Measurements from ENCODE around the gene SNRNP200. TPM values are rescaled to one million over a fixed set of nuclear protein-coding genes. Genes with fewer than 3 reads are reported as not detected.

Gene SNRNP200
- total and polyA plus RNA-seq, 4 donors = 65.9 to 106 (median 88.0) TPM

GRCh38 chr2:96320728-96321622 lies 15.6 kb upstream of the SNRNP200 start:
- Histone ChIP-seq H3K9ac (ENCODE audit: insufficient read depth in 1 of 2, low read length in 2 of 2) (peak overlapping the region in 1 of 2 donors; percentile 47), H3K9me3 (ENCODE audit: control insufficient read depth in 4 of 4, insufficient read depth in 3 of 4, low read length in 3 of 4) (no peaks in the 10 kb centered on the region), H3K27ac (ENCODE audit: low read depth in 1 of 2, low read length in 1 of 2) (peak overlapping the region in 1 of 2 donors; percentile 21), H3K4me3 (peak overlapping the region; percentile 27), H3K27me3 (ENCODE audit: control insufficient read depth in 3 of 3, insufficient read depth in 3 of 3, low read length in 2 of 3) (peaks cover 0 to 47% (median 34%) of the 10 kb centered on the region in 3 donors), H3K36me3 (ENCODE audit: control insufficient read depth in 4 of 4, insufficient read depth in 4 of 4, low read length in 4 of 4) (no peaks in the 10 kb centered on the region), H3K4me1 (ENCODE audit: control insufficient read depth in 5 of 5, insufficient read depth in 5 of 5, low read length in 5 of 5) (peaks cover 0 to 25% (median 8%) of the 10 kb centered on the region in 5 donors)
- DNase-seq (peak in 2 of 3 donors; percentile 40 to 57), ATAC-seq (ENCODE audit: insufficient read depth, low FRiP score) (peak; percentile 31)
- no peak for TF ChIP-seq CTCF (IDR thresholded peaks at IDR 0.05; ENCODE audit: control extremely low read depth, extremely low read depth)
- 3 to 5% methylated on average over 40 to 41 of the region's 41 CpGs for WGBS, 2 donors

DNA sequence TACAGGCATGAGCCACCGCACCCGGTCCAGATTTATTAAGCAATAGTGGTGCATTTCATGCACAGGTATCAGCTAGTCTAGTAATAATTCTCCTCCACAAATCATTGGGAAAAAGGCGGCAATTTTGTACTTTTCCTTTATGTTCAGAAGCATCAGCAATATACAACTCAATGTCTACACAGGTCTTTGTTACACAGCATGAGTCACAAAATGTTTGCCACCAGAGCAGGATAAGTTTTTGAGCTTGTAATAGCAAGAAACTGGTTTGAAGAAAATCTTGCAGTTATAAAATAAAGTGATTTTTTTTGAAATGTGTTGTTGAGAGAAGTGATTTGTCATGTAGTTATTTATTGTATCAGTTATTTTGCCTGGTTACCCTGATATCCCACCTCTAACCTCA lies 15.0 kb upstream of the SNRNP200 start:
- Histone ChIP-seq H3K4me3 (no peak overlapping the region), H3K9ac (ENCODE audit: insufficient read depth in 1 of 2, low read length in 2 of 2) (no peak overlapping the region), H3K27me3 (ENCODE audit: control insufficient read depth in 3 of 3, insufficient read depth in 3 of 3, low read length in 2 of 3) (peaks cover 0 to 49% (median 34%) of the 10 kb centered on the region in 3 donors), H3K9me3 (ENCODE audit: control insufficient read depth in 4 of 4, insufficient read depth in 3 of 4, low read length in 3 of 4) (no peaks in the 10 kb centered on the region), H3K4me1 (ENCODE audit: control insufficient read depth in 5 of 5, insufficient read depth in 5 of 5, low read length in 5 of 5) (peaks cover 0 to 20% (median 4%) of the 10 kb centered on the region in 5 donors), H3K27ac (ENCODE audit: low read depth in 1 of 2, low read length in 1 of 2) (no peak overlapping the region), H3K36me3 (ENCODE audit: control insufficient read depth in 4 of 4, insufficient read depth in 4 of 4, low read length in 4 of 4) (no peaks in the 10 kb centered on the region)
- ATAC-seq (ENCODE audit: insufficient read depth, low FRiP score) (no peak), DNase-seq (no peak)
- TF ChIP-seq CTCF (IDR thresholded peaks at IDR 0.05; ENCODE audit: control extremely low read depth, extremely low read depth) = no peak
- WGBS, 2 donors = 88 to 90% methylated on average over 3 of the region's 3 CpGs

DNA sequence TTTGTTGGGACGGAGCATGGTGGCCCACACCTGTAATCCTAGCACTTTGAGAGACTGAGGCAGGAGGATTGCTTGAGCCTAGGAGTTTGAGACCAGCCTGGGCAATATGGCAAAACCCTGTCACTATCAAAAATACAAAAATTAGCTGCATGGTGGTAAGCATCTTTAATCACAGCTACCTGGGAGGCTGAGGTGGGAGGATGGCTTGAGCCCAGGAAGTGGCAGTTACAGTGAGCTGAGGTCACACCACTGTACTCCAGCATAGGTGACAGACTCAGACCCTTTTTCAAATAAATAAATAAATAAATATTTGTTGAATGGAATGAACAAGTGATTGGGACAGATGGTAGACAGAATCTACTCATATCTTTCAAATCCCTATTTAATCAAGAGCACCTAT lies 14.1 kb upstream of the SNRNP200 start:
- Histone ChIP-seq H3K27ac (ENCODE audit: low read depth in 1 of 2, low read length in 1 of 2) (no peak overlapping the region), H3K4me3 (no peak overlapping the region), H3K4me1 (ENCODE audit: control insufficient read depth in 5 of 5, insufficient read depth in 5 of 5, low read length in 5 of 5) (peaks cover 0 to 14% (median 4%) of the 10 kb centered on the region in 5 donors), H3K27me3 (ENCODE audit: control insufficient read depth in 3 of 3, insufficient read depth in 3 of 3, low read length in 2 of 3) (peaks cover 0 to 53% (median 34%) of the 10 kb centered on the region in 3 donors), H3K36me3 (ENCODE audit: control insufficient read depth in 4 of 4, insufficient read depth in 4 of 4, low read length in 4 of 4) (no peaks in the 10 kb centered on the region), H3K9ac (ENCODE audit: insufficient read depth in 1 of 2, low read length in 2 of 2) (no peak overlapping the region), H3K9me3 (ENCODE audit: control insufficient read depth in 4 of 4, insufficient read depth in 3 of 4, low read length in 3 of 4) (no peaks in the 10 kb centered on the region)
- WGBS, 2 donors = 80 to 94% methylated on average over 1 of the region's 1 CpG
- DNase-seq (no peak), ATAC-seq (ENCODE audit: insufficient read depth, low FRiP score) (no peak)
- TF ChIP-seq CTCF (IDR thresholded peaks at IDR 0.05; ENCODE audit: control extremely low read depth, extremely low read depth) = no peak
